ENCODE results near the gene DGLUCY.

- no peak for TF ChIP-seq CTCF (IDR thresholded peaks at IDR 0.05; ENCODE audit: low read depth, low read length, poor library complexity, severe bottlenecking)
- TF ChIP-seq EZH2phosphoT487 (IDR thresholded peaks at IDR 0.05; ENCODE audit: borderline replicate concordance, low read length): no peak
These were observed 151.5 kb downstream of the DGLUCY start for GRCh38 chr14:91265404-91265803.
